Bronchial epithelial cell (primary cell): ENCODE results near the gene UBL5. TPM values are rescaled to one million over a fixed set of nuclear protein-coding genes. Genes with fewer than 3 reads are reported as not detected.
A peak's percentile ranks its signal among the peaks of the same experiment; 100 is the strongest.
"Not testable (repeated sequence)": the region's sequence is repeated elsewhere in the genome, so short reads cannot be mapped to it uniquely, and the experiment has no call there.

ENCODE experiments used
- DNase-seq: peaks from one replicate; pipeline ENCODE4 v3.0.0-alpha.2; 2010; ENCODE audit warnings: low read depth
- FAIRE-seq: peaks from 2 replicates; lab custom pipeline; 2011; peaks lifted over from hg19 to GRCh38; lab: Jason Lieb, UNC
- H3K27me3 ChIP-seq: 2 replicates; pipeline ENCODE4 v1.5.1; 2011; ENCODE audit warnings: low read length; ENCODE audit not compliant: control insufficient read depth, insufficient read depth
- H3K36me3 ChIP-seq: 2 replicates; pipeline ENCODE4 v1.5.1; 2011; ENCODE audit warnings: low read length; ENCODE audit not compliant: control insufficient read depth, insufficient read depth
- H3K4me3 ChIP-seq: 2 replicates; pipeline ENCODE4 v1.5.1; 2011; ENCODE audit warnings: mild to moderate bottlenecking, low read depth, low read length, control low read depth
- CTCF ChIP-seq: IDR thresholded peaks from 2 replicates; pipeline ENCODE4 v1.5.1; 2011; ENCODE audit warnings: mild to moderate bottlenecking, moderate library complexity, low read length, control low read depth, inconsistent platforms; ENCODE audit not compliant: insufficient read depth, severe bottlenecking
- total RNA-seq: library from RNA; depleted of rRNA; stranded (reverse); fragments of >200 nt; gene quantifications from 2 replicates; pipeline ENCODE4 v1.2.1, GENCODE V29; 2014

UBL5 gene
- total RNA-seq, 1 donor from 2014 or later, result 314 TPM

- no peak for TF ChIP-seq CTCF
- DNase-seq, result no peak
- FAIRE-seq, result no peak
- no peak overlapping the region for H3K4me3 ChIP-seq
- no peaks in the 10 kb centered on the region for H3K27me3 ChIP-seq
- no peaks in the 10 kb centered on the region for H3K36me3 ChIP-seq
These were observed 40.9 kb upstream of the UBL5 start for GRCh38 chr19:9786819-9787218.

- H3K4me3 ChIP-seq, H3K27me3 ChIP-seq, FAIRE-seq, DNase-seq, H3K36me3 ChIP-seq: not testable (repeated sequence)
These were observed 39.1 kb upstream of the UBL5 start for GRCh38 chr19:9788604-9789003.

- FAIRE-seq, result no peak
- H3K4me3 ChIP-seq, result no peak overlapping the region
- no peak for DNase-seq
- no peak for TF ChIP-seq CTCF
- no peaks in the 10 kb centered on the region for H3K36me3 ChIP-seq
- no peaks in the 10 kb centered on the region for H3K27me3 ChIP-seq
These were observed 38.7 kb upstream of the UBL5 start for GRCh38 chr19:9789066-9789465.

- FAIRE-seq, H3K27me3 ChIP-seq, DNase-seq, H3K4me3 ChIP-seq, H3K36me3 ChIP-seq: not testable (repeated sequence)
These were observed 38.1 kb upstream of the UBL5 start for GRCh38 chr19:9789579-9789978.

- not testable (repeated sequence) for H3K36me3 ChIP-seq, FAIRE-seq, DNase-seq, H3K27me3 ChIP-seq
- peak overlapping the region; percentile 79 for H3K4me3 ChIP-seq
These were observed 36.7 kb upstream of the UBL5 start for GRCh38 chr19:9791073-9791367.

GRCh38 chr19:9791552-9792205 lies 36.0 kb upstream of the UBL5 start:
- peak overlapping the region; percentile 79 for H3K4me3 ChIP-seq
- H3K27me3 ChIP-seq, result no peaks in the 10 kb centered on the region
- no peaks in the 10 kb centered on the region for H3K36me3 ChIP-seq
- no peak for TF ChIP-seq CTCF
- FAIRE-seq, result no peak
- DNase-seq, result peak; percentile 92

- Histone ChIP-seq H3K4me3 (peak overlapping the region; percentile 79), H3K27me3 (no peaks in the 10 kb centered on the region), H3K36me3 (no peaks in the 10 kb centered on the region)
- DNase-seq (peak; percentile 80), FAIRE-seq (no peak)
- TF ChIP-seq CTCF, result no peak
These were observed 35.3 kb upstream of the UBL5 start for GRCh38 chr19:9792206-9793070.
